Rectal smooth muscle tissue (tissue), 1 donor: ENCODE measurements around the gene EGFR.

Source experiments
- H3K27ac ChIP-seq: one replicate; pipeline ENCODE4 v1.7.0; 2013; ENCODE audit warnings: low read depth, low read length, inconsistent platforms
- H3K27me3 ChIP-seq: one replicate; pipeline ENCODE4 v1.7.0; 2013; ENCODE audit warnings: low read length; ENCODE audit not compliant: control insufficient read depth, insufficient read depth
- H3K36me3 ChIP-seq: one replicate; pipeline ENCODE4 v1.7.0; 2013; ENCODE audit warnings: low read length; ENCODE audit not compliant: control insufficient read depth, insufficient read depth
- H3K4me1 ChIP-seq: one replicate; pipeline ENCODE4 v1.7.0; 2013; ENCODE audit warnings: low read length; ENCODE audit not compliant: control insufficient read depth, insufficient read depth
- H3K4me3 ChIP-seq: one replicate; pipeline ENCODE4 v1.7.0; 2013; ENCODE audit warnings: low read length
- H3K9ac ChIP-seq: one replicate; pipeline ENCODE4 v1.7.0; 2013; ENCODE audit warnings: low read length

Gene EGFR

GRCh38 chr7:55050281-55050680 is 31.5 kb downstream of the EGFR start:
- Histone ChIP-seq H3K9ac (no peak overlapping the region), H3K4me1 (peaks cover 16% of the 10 kb centered on the region), H3K27me3 (no peaks in the 10 kb centered on the region), H3K27ac (no peak overlapping the region), H3K36me3 (no peaks in the 10 kb centered on the region), H3K4me3 (no peak overlapping the region)

GRCh38 chr7:55052081-55052480 is 33.3 kb downstream of the EGFR start:
- no peaks in the 10 kb centered on the region for H3K36me3 ChIP-seq
- H3K27me3 ChIP-seq, result no peaks in the 10 kb centered on the region
- no peak overlapping the region for H3K9ac ChIP-seq
- H3K4me1 ChIP-seq, result peaks cover 13% of the 10 kb centered on the region
- H3K4me3 ChIP-seq, result no peak overlapping the region
- H3K27ac ChIP-seq, result no peak overlapping the region

DNA sequence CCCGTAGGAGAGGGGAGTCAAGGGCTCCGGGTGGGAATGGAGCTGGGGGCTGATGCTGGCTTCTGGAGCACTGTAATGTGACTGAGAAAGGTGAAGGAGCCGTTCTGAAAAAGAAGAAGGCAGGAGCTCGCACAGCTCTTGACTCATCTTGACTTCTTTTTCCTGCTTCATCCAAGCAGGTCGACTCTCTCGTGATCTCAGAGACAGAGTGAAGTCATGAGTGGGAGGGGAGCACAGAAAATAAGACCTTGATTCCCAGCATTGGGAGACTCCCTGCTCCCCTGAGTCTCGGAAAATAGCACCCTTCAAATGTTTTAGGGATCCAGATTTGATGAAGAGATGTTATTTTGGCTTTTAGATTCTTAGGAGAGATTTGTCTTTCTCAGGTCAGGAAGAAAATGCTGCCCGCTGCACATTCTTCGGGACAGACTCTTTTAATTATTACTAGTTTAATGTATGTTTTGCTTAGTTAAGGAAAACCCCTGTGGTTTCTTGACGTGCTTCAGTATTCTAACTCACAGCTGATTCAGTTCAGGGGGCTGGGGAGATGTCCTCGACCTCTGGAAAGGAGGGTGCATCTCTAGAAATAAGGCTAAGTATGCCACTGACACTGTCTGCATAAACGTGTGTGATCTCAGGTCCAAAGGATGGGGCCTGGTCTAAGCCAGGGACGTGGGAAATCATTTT is 34.1 kb downstream of the EGFR start:
- Histone ChIP-seq H3K4me1 (peaks cover 13% of the 10 kb centered on the region), H3K4me3 (no peak overlapping the region), H3K36me3 (no peaks in the 10 kb centered on the region), H3K27ac (peak overlapping the region; percentile 82), H3K9ac (no peak overlapping the region), H3K27me3 (no peaks in the 10 kb centered on the region)

- H3K36me3 ChIP-seq, result no peaks in the 10 kb centered on the region
- H3K4me3 ChIP-seq, result no peak overlapping the region
- H3K27ac ChIP-seq, result peak overlapping the region; percentile 82
- no peak overlapping the region for H3K9ac ChIP-seq
- H3K4me1 ChIP-seq, result peaks cover 9% of the 10 kb centered on the region
- no peaks in the 10 kb centered on the region for H3K27me3 ChIP-seq
Measured at GRCh38 chr7:55053651-55054571, 35.1 kb downstream of the EGFR start.

DNA sequence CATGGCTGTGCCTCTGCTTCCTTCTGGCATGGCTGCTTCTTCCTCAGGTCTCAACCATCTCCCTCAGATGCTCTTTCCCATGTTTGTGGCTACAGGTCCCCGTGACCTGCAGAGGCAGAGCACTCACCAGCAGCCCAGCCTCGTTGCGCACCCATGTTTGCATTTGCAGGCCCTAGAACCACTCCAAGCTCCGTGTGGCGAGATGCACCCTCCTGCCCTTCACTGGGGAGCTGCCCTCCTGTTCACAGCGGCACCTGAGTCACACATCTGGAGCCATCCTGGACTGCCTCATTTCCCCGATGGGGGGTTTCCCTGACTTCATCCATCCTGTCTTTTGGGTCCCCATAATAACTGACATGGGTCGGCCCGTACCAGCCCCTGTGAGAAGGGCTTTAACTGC is 35.9 kb downstream of the EGFR start:
- Histone ChIP-seq H3K9ac (no peak overlapping the region), H3K4me3 (no peak overlapping the region), H3K36me3 (no peaks in the 10 kb centered on the region), H3K27ac (peak overlapping the region; percentile 82), H3K27me3 (no peaks in the 10 kb centered on the region), H3K4me1 (peaks cover 9% of the 10 kb centered on the region)

GRCh38 chr7:55055479-55055878 is 36.7 kb downstream of the EGFR start:
- Histone ChIP-seq H3K27me3 (no peaks in the 10 kb centered on the region), H3K4me3 (no peak overlapping the region), H3K36me3 (no peaks in the 10 kb centered on the region), H3K9ac (no peak overlapping the region), H3K27ac (peak overlapping the region; percentile 82), H3K4me1 (peaks cover 10% of the 10 kb centered on the region)

DNA sequence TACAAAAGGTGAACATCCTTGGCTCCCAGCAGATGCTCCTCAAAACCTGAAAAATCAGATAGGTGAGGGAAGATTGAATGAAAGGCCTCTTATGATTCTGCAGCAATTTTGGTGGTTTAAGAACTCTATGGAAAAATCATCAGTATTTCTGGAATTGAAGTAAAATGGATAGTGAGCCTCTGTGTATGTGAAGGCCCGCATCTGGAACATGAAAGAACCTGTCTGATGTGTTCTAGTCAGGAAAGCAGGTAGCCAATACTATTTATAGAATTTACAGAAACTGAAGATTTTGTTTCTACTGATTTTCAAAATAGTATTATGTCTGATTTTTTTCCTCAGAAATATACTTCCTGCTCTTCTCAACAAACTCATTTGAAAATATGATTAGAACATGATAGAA is 37.3 kb downstream of the EGFR start:
- no peak overlapping the region for H3K27ac ChIP-seq
- no peaks in the 10 kb centered on the region for H3K36me3 ChIP-seq
- H3K4me3 ChIP-seq, result no peak overlapping the region
- peaks cover 16% of the 10 kb centered on the region for H3K4me1 ChIP-seq
- no peaks in the 10 kb centered on the region for H3K27me3 ChIP-seq
- H3K9ac ChIP-seq, result no peak overlapping the region

DNA sequence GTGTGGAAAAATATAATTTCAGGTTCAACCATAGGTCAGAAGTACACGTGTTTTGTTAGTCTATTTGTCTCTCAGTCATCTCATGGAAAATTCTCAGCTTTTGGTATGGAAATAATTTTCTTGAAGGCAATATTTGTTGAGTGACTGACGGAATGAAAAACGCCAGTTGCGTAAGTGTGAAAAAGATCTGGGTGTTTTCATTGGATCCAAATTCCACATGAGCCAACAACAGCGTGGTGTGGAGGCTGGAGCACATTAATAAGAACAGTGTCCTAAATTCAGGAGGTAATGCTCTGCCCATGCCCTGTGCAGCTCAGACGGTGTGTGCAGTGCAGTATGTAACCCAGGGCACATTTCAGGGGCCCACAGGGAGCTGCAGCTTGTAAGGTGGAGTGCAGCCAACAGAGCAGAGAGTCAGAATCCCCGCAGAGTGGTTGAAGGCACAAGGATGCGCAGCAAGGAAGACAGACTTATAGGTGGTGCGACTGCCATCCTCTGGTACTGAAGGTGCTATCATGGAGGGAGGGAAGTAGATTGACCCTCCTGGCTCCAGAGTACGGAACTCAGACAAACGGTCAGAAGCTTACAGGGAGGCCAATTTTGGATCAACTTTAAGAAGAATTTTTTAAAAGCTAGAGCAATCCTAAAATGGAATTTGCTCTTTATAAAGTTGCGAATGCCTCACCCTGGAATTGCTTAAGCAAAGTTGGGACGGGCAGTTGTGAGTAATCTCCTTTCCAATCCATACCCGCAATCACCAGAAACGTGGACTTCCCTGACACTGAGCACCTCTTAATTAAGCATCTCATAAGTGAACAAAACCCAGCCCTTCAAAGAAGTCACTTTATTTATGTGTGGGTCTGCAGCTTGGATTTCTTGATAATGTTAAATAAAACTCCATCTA is 38.0 kb downstream of the EGFR start:
- H3K36me3 ChIP-seq, result no peaks in the 10 kb centered on the region

GRCh38 chr7:55058314-55058713 is 39.5 kb downstream of the EGFR start:
- Histone ChIP-seq H3K9ac (no peak overlapping the region), H3K4me1 (peaks cover 22% of the 10 kb centered on the region), H3K27ac (no peak overlapping the region), H3K36me3 (no peaks in the 10 kb centered on the region), H3K4me3 (no peak overlapping the region), H3K27me3 (no peaks in the 10 kb centered on the region)

More for the DNA sequence above, 38.0 kb downstream of the EGFR start:
- Histone ChIP-seq H3K4me1 (peaks cover 21% of the 10 kb centered on the region), H3K9ac (no peak overlapping the region), H3K4me3 (no peak overlapping the region), H3K27me3 (no peaks in the 10 kb centered on the region), H3K27ac (no peak overlapping the region)

DNA sequence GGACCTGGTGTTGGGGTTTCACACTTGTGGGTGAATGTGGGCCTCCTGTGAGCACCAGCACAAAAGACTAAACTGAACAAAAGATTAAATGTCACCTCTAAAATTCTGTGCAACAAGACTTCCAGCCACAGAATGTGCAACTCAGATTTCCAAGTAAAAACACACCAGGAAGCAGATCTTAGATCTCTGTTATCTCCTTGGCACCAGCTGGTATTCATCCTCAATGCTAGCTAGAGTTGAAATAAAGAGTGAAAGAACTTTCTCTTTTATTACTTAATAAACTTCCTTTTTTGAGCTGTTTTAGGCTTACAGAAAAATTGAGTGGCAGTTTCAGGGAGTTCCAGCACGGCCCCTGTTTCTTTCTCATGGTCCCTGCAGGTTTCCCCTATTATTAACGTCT is 40.2 kb downstream of the EGFR start:
- Histone ChIP-seq H3K9ac (no peak overlapping the region), H3K27me3 (no peaks in the 10 kb centered on the region), H3K4me3 (no peak overlapping the region), H3K27ac (no peak overlapping the region), H3K4me1 (peaks cover 21% of the 10 kb centered on the region), H3K36me3 (no peaks in the 10 kb centered on the region)

DNA sequence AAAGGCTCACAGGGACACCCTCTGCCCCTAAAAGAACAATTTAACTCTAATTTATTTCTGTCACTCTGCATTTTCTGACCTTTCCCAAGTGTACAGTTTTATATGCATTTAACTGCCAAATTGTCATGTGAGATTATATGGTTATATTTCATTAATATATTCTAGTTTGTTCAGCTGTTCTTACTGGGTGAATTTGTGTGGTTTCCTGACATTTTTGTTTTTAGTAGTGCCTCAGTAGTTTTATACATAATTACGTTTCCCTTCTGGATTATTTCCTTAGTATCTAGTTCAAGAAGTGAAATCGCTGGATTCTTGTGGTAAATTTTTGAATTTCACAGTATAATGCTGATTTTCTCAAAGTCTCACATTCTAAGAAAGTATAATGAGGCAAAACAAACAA is 41.3 kb downstream of the EGFR start:
- no peak overlapping the region for H3K4me3 ChIP-seq
- no peak overlapping the region for H3K27ac ChIP-seq
- peaks cover 17% of the 10 kb centered on the region for H3K4me1 ChIP-seq
- no peaks in the 10 kb centered on the region for H3K36me3 ChIP-seq
- no peaks in the 10 kb centered on the region for H3K27me3 ChIP-seq
- H3K9ac ChIP-seq, result no peak overlapping the region

GRCh38 chr7:55060636-55061022 is 41.8 kb downstream of the EGFR start:
- Histone ChIP-seq H3K27ac (no peak overlapping the region), H3K4me1 (peaks cover 17% of the 10 kb centered on the region), H3K9ac (no peak overlapping the region), H3K36me3 (no peaks in the 10 kb centered on the region), H3K4me3 (no peak overlapping the region), H3K27me3 (no peaks in the 10 kb centered on the region)
